Tongue (tissue), 2 donors: ENCODE data around the gene GTPBP6. TPM values are rescaled to one million over a fixed set of nuclear protein-coding genes. Genes with fewer than 3 reads are reported as not detected.
"Not testable (repeated sequence)": the region's sequence is repeated elsewhere in the genome, so short reads cannot be mapped to it uniquely, and the experiment has no call there.

ENCODE experiments used
- DNase-seq: peaks from one replicate; pipeline ENCODE4 v3.0.0-alpha.2; 2015
- total RNA-seq: library from RNA; depleted of rRNA; stranded (reverse); fragments of >200 nt; gene quantifications from one replicate; pipeline ENCODE4 v1.2.3, GENCODE V29; 2014

GTPBP6 gene
- total RNA-seq, 1 donor from 2014 or later = 30.3 TPM

DNA sequence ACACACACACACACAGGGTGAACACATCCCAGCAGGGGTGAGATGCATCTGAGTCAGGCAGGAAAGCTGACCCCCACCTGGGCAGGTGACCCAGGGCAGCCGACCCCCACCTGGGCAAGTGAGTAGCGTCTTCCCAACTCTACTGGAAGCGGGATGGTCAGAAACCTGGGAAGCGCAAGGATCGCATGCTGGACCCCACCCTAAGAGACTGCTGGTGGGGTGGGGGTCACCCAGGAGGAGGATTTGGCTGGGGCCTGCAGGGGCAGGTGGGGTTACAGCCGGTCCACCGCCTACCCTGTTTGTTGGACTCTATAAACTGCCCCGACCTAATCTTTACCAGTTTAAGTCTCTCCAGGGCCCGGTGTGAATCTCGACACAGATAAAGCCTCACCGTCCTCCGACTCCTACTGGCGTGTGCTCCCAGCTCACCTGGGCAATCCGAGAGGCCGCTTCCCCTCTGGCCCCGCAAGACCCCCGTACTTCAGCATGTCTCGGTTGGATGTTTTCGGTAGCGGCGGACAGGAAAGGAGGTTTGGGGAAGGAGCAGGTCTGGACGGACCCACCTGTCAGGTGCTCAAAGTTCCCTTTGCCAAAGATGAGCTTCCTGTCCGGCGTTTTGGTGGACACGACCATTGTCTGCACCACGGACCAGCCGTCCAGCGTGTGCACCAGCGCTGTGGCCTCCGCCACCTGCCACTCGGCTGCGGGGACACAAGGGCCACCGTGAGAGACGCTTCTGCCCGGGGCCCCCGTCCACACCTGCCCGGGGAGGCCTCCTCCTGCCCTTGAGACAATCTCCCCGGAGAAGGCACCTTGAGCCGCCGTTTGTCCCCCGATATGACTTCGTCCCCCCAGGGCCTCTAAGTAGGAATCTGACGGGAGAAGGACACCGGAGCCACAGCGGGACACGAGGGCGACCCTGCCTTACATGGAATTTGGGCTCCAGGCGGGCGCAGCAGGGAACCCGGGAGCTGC lies 2.0 kb downstream of the GTPBP6 start:
- DNase-seq = no peak

DNA sequence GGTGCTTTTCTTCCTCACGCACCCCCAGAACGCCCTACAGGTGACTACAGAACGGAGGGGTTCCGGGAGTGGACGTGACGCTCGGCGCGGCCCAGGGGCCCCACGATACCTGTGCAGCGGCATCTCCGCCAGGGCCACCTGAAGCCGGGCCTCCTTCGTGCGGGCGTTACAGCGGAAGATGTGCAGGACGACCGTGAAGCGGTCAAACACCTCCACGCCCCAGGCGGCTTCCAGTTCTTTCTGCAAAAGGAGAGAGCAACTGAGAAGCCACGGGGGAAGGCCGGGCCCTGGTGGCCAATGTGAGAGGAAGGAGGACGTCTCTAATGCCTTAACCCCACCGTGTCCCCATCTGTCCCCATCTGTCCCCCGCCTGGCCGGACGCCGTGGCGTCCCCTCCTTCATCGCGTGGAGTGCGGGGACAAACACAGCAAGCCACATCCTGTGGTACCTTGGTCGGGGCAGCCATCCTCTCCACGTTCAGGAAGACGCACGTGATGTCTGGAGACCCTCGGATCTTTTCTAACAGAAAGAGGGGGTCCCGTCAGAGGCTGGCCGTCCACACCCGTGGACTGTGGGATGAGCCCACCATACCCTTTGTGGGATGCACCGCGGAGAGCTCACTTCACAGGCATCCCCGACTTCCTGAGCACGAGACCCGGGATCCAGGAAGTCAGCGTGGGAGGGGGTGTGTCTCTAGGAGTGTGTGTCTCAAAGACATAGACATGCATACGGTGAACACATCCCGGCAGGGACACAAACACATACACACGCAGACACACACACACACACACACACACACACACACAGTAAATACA lies 3.6 kb downstream of the GTPBP6 start:
- no peak for DNase-seq

DNA sequence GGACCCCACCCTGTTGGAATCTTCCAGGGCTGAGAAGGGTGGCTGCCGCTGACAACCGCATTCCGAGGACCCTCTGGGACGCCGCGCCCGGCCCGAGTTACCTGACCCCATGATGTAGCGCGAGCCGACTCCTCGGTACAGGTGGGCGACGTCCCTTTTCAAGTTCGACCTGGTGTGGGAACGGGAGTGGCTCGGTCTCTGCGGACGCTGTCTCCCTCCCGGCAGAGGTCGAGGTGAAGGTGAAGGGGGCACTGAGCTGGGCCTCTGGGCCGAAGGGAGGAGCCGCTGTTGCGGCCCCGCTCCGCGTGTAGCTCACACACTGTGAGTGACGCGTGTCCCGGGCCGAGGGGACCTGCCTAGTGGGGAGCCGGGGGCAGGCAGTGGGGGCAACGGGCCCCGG lies 4.5 kb downstream of the GTPBP6 start:
- DNase-seq = no peak

DNA sequence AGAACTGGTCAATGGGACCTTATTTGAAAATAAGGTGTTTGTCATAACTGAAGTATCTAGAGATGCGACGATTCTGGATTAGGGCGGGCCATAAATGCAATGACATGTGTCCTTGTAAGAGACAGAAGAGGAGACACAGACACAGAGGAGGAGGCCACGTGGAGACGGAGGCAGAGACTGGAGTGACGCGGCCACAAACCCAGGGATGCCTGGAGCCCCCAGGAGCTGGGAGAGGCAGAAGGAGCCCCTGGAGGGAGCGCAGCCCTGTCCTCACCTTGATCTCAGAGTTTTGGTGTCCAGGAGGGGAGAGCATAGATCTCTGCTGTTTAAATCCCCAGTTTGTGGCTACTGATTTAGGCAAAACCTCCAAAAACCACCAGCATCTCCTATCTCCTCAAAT lies 5.0 kb downstream of the GTPBP6 start:
- no peak for DNase-seq

DNA sequence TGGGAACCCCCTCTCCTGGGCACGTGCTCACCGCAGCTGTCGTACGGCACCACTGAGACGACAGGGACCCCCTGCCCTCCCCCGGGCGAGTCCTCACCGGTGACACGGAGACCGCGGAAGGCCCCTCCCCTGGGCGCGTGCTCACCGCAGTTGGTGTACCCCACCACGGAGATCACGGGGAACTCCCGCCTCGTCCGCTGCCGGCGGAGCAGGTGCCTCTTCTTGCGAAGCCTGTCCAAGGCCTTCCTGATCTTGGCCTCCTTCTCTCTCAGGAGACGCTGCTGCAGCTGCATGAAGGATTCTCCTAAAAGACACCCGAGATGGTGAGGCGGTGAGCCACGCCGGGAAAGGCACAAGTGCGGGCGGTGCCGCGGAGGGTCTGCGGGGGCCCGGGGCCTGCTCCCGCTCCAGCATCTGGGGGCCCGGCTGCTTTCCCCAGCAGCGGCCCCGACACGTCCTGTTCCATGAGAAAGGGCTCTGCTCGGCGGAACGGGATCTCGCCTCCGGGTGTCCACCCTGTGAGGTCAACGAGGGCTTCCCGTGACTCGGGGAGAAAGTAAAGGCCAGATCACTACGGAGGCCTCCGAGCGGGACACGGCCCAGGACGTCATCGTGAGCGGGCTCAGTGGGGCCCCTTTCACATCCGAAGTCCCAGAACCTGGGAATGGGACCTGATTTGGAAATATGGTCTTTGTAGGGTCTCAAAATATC lies 5.8 kb downstream of the GTPBP6 start:
- no peak for DNase-seq

DNA sequence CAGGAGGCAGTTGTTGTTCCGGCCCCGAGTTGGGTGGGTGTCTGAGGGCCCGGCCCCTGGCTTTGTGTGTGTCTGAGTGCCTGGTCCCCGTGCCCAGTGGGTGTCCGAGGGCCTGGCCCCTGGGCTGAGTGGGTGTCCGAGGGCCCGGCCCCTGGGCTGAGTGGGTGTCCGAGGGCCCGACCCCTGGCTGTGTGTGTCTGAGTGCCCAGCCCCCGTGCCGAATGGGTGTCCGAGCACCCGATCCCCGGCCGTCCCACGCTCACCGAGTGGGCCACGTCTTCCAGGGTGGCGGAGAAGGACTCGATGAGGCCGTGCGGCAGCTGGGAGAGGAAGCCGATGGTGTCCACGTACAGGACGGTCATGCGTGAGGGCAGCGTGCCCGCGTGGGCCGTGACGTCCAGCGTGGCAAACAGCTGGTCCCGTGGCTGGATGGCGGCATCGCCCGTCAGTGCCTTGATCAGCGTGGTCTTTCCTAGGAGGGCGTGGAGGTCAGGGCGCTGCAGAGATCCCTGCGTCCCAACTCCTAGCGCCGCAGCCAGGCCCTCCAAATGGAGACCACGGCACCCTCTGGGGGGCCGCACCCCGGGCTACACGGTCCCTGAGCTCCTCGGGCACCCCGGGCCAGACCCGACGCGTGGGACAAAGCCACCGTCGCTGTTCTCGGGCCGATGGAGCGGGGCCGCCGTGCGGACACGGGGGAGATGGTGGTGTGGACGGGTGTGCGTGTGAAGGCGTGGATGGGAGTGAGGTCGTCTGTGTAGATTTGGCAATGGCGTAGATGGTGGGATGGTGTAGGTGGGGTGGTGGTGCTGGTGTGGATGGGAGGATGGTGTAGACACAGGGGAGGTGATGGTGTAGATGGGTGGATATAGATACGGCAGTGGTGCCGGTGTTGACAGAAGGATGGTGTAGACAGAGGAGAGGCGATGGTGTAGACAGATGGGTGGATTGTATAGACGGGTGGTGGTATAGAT lies 7.2 kb downstream of the GTPBP6 start:
- no peak for DNase-seq

DNA sequence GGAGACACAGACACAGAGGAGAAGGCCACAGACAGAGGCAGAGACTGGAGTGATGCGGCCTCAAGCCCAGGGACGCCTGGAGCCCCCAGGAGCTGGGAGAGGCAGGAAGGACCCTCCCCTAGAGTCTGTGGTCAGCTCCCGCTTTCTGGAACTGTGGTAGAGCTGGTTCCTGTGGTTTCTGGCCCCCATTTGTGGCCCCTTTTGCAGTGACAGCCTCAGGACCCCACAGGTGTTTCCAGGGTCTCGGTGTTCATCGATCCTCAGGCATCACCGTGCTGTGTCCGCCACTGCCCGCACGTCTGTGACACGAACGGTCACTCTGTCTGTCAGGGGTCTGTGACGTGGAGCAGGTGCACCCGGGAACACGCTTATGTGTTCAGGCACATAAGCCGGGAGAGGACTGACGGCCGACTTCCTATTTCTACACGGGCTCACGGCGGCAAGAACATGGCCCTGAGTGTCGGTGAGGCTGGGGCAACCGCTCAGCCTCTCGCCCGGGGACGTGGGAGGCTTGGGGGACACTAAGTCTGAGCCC lies 7.9 kb downstream of the GTPBP6 start:
- no peak for DNase-seq

DNA sequence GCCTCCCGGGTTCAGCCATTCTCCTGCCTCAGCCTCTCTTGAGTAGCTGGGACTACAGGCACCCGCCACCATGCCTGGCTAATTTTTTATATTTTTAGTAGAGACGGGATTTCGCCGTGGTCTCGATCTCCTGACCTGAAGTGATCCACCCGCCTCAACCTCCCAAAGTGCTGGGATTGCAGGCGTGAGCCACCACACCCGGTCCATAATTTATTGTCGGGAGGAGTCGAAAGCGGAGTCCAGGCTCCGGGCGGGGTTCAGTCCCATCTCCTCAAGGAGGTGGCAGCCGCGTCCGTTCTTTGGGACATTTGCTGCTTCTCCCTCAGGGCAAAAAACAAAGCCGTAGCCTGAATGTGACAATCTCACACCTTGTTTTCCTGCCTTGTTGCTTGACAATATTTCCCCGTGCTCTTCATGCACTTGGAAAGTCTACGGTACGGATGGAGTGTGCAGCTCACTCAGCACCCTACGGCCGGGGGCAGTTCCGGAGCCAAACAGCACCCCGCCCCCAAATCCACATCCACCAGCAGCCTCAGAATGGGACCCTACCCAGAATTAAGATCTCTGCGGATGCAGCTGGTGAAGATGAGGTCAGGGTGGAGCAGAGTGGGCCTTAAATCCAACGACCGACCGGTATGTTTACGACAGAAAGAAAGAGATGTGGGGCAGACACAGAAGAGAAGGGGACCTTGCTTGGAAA lies 9.6 kb downstream of the GTPBP6 start:
- no peak for DNase-seq

DNA sequence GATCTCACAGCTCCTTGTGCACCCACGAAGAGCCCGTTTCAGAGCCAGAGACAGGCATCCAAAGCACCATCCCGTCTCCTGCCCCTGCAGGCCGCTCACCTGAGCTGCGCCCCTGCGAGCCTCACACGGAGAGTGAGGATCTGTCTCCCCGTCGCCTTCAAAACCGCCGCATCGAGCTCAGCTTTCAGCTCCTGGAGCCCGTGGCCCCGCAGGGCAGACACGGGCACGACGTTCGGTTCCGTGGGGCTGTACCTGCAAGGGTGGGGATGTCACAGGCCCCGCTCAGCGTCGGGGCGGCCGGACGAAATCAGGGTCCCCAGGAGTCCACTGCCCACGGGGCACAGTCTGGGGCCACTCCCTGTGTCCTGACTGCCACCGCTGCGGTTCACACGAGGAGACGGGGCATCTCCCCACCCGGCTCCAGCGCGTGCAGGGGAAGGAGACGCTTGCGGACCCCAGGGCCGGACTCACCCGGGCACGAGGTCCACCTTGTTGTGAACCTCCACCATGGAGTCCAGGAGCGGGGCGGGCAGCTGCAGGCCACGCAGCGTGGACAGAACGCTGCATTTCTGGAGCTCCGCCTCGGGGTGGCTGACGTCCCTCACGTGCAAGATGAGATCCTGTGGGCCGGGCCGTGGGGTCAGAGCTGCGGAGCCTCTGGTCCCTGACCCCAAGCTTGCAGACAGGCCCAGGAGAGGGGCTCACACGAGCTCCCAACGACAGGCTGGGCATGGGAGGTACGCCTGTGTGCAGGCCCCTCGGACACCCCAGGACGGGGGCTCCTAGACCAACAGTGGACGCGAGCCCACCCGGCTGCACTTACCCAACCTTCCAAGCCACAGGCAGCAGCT lies 11.1 kb downstream of the GTPBP6 start:
- no peak for DNase-seq

DNA sequence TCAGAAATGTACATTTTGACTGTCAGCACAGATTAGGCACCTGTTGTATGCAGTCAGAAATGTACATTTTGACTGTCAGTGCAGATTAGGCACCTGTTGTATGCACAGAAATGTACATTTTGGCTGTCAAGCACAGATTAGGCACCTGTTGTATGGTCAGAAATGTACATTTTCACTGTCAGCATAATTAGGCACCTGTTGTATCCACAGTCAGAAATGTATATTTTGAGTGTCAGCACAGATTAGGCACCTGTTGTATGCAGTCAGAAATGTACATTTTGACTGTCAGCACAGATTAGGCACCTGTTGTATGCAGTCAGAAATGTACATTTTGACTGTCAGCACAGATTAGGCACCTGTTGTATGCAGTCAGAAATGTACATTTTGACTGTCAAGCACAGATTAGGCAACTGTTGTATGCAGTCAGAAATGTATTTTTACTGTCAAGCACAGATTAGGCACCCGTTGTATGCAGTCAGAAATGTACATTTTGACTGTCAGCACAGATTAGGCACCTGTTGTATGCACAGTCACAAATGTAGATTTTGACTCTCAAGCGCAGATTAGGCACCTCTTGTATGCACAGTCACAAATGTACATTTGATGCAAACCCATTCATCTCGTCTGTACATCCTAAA lies 11.9 kb downstream of the GTPBP6 start:
- DNase-seq = not testable (repeated sequence)

DNA sequence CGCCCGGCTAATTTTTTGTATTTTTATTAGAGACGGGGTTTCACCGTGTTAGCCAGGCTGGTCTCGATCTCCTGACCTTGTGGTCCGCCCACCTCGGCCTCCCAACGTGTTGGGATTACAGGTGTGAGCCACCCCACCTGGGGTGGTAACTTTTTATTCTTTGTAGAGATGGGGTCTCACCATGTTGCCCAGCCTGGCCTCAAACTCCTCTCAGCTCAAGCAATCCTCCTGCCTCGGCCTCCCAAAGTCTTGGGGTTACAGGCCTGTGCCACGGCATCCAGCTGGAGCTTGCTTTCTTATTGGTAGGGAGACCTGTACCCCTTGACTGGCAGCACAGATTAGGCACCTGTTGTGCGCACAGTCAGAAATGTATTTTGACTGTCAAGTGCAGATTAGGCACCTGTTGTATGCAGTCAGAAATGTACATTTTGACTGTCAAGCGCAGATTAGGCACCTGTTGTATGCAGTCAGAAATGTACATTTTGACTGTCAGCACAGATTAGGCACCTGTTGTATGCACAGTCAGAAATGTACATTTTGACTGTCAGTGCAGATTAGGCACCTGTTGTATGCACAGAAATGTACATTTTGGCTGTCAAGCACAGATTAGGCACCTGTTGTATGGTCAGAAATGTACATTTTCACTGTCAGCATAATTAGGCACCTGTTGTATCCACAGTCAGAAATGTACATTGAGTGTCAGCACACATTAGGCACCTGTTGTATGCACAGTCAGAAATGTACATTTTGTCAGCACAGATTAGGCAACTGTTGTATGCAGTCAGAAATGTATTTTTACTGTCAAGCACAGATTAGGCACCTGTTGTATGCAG lies 12.6 kb downstream of the GTPBP6 start:
- not testable (repeated sequence) for DNase-seq

DNA sequence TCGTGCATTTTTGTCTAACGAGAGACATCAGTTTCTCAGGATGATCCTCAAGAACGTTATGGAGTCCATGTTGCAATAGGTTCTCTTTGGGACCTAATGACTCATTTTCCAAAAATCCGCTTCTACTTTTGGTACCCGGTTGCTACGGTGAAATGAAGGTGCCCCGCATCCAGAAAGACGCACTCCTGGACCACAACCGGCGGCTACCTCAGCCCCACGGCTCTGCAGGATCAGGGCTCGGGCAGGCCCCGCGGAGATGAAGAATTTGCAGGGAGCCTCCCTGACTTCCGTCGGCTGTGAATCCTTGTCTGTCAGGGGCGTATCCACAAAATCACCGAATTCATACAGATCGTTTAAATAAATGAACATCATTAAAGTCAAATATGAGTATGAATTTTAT lies 15.6 kb downstream of the GTPBP6 start:
- DNase-seq = no peak

DNA sequence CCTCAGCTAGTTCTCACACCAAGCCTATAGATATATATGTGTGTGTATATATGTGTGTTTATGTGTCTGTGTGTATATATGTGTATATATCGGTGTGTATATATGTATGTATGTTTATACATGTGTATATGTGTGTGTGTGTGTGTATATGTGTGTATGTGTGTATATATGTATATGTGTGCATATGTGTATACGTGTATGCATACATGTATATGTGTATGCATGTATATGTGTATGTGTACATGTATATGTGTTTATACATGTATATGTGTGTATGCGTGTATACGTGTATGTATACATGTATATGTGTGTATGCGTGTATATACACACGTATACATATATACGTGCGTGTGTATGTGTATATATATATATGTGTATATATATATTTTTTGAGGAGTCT lies 18.3 kb downstream of the GTPBP6 start:
- no peak for DNase-seq

DNA sequence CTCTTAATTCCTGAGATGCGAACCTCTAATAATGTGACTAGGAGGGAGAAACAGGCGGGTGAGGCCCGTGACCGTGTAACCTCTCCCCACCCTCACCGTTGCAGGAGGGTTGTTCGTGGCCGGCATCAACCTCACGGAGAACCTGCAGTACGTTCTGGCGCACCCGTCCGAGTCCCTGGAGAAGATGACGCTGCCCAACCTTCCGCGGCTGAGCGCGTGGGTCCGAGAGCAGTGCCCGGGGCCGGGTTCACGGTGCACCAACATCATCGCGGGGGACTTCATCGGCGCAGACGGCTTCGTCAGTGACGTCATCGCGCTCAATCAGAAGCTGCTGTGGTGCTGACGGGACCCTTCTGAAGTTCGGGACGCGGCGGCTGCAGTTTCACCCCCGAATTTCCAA lies 19.6 kb downstream of the GTPBP6 start:
- DNase-seq = no peak

DNA sequence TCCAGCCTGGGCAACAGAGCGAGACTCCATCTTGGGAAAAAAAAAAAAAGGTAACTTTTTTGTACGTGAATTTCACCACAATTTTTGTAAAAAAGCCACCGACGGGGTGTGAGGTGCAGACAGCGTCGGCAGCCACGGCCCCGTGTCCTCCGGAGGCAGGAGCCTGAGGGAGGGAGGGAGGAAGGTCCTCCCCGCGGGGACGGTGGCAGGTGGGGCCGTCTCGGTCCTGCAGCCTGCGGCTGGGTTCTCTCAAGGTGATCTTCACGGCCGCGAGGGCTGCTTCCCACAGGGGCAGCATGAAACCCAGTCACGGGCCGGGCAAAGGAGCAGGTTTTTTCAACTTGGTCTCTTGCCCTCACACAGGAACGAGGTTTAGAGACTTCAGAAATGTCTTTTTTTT lies 23.5 kb downstream of the GTPBP6 start:
- no peak for DNase-seq

DNA sequence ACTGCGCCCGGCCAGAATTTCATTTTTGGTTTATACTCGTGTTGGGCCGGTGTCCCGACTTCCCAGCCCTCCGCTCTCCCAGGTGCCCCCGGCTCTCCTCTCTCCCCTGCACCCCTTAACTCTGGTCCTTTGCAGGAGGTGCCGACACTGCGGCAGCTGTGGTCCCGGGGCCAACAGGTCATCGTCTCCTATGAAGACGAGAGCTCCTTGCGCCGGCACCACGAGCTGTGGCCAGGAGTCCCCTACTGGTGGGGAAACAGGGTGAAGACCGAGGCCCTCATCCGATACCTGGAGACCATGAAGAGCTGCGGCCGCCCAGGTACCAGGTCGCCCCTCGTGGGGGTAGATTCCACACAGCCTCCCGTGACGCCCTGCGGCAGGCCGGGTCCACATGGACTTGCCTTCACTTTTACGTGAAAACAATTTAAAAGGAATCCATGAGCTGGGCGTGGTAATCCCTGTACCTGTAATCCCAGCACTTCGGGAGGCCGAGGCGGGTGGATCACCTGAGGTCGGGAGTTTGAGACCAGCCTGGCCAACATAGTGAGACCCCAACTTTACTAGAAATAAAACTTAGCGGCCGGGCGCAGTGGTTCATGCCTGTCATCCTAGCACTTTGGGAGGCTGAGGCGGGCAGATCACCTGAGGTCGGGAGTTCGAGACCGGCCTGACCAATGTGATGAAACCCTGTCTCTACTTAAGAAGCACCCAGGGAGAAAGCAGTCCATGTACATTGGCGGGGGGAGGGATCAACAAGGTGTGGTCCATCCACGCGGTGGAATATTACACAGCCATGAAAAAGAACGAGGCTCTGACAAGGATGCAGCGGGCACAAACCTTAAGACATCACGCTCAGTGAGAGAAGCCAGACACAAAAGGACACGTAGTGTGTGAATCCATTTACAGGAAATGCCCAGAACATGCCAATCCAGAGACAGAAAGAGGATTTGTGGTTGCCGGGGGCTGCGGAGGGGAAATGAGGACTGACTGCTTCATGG lies 25.4 kb downstream of the GTPBP6 start:
- no peak for DNase-seq

DNA sequence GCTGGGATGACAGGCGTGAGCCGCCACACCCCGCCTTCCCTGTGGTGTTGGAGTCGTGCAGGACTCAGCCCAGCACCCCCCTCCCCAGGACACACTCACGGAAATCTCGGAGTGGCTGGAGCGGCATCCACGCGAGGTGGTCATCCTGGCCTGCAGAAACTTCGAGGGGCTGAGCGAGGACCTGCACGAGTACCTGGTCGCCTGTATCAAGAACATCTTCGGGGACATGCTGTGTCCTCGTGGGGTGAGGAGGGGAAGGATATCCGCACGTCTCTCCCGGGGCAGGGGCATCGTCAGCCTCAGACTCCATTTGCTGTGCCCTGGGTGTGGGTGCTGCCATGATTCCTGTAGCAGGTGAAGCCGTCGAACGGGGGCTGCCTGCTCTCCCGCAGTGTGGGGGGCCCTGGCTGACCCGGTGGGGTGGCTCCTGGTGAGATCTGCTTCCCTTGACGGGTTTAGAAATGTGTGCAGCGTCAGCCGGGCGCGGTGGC lies 27.1 kb downstream of the GTPBP6 start:
- no peak for DNase-seq
